Loucy (cell line): ENCODE results near the gene TUBGCP3.
"Not testable (repeated sequence)": the region's sequence is repeated elsewhere in the genome, so short reads cannot be mapped to it uniquely, and the experiment has no call there.

Source experiments
- H2AFZ ChIP-seq: fragments of 200-600 bp; sonication (generic); 2 replicates; pipeline ENCODE4 v1.6.0; 2016; ENCODE audit warnings: antibody characterized with exemption, mild to moderate bottlenecking, low read length, moderate library complexity
- H3F3A ChIP-seq: fragments of 200-600 bp; 2 replicates; pipeline ENCODE4 v1.6.0; 2016; ENCODE audit warnings: antibody characterized with exemption, low read depth, mild to moderate bottlenecking
- H3K27me3 ChIP-seq: fragments of 200-600 bp; sonication (generic); 2 replicates; pipeline ENCODE4 v1.6.1; 2014; ENCODE audit warnings: low read length, mild to moderate bottlenecking; ENCODE audit not compliant: insufficient read depth, poor library complexity, severe bottlenecking
- H3K36me3 ChIP-seq: fragments of 200-600 bp; sonication (generic); 2 replicates; pipeline ENCODE4 v1.6.1; 2016; ENCODE audit warnings: low read length; ENCODE audit not compliant: insufficient read depth
- H3K4me1 ChIP-seq: fragments of 200-600 bp; sonication (generic); 2 replicates; pipeline ENCODE4 v1.5.1; 2014; ENCODE audit warnings: low read length, mild to moderate bottlenecking; ENCODE audit not compliant: insufficient read depth, poor library complexity, severe bottlenecking
- H3K4me2 ChIP-seq: fragments of 200-600 bp; sonication (generic); 2 replicates; pipeline ENCODE4 v1.6.0; 2014; ENCODE audit warnings: antibody characterized with exemption, low read length, low read depth, mild to moderate bottlenecking; ENCODE audit not compliant: poor library complexity, severe bottlenecking
- H3K4me3 ChIP-seq: fragments of 200-600 bp; sonication (generic); 2 replicates; pipeline ENCODE4 v1.5.1; 2014; ENCODE audit warnings: low read length, mild to moderate bottlenecking, mixed read lengths; ENCODE audit not compliant: poor library complexity, severe bottlenecking
- H3K79me2 ChIP-seq: fragments of 200-600 bp; sonication (generic); 2 replicates; pipeline ENCODE4 v1.6.1; 2014; ENCODE audit warnings: low read length; ENCODE audit not compliant: insufficient read depth
- H3K9ac ChIP-seq: fragments of 200-600 bp; sonication (generic); 2 replicates; pipeline ENCODE4 v1.6.0; 2014; ENCODE audit warnings: mild to moderate bottlenecking, low read depth, low read length, moderate library complexity; ENCODE audit not compliant: poor library complexity, severe bottlenecking
- H3K9me2 ChIP-seq: fragments of 200-600 bp; sonication (generic); replicated peaks from 2 replicates; pipeline ENCODE4 v1.6.1; 2016; ENCODE audit warnings: low read depth, low read length, mixed read lengths
- H3K9me3 ChIP-seq: fragments of 200-600 bp; sonication (generic); 2 replicates; pipeline ENCODE4 v1.6.1; 2014; ENCODE audit warnings: mild to moderate bottlenecking, antibody characterized with exemption, low read length, low read depth; ENCODE audit not compliant: insufficient read depth
- H4K20me1 ChIP-seq: fragments of 200-600 bp; sonication (generic); 2 replicates; pipeline ENCODE4 v1.6.0; 2014; ENCODE audit warnings: antibody characterized with exemption, low read length, mild to moderate bottlenecking; ENCODE audit not compliant: insufficient read depth, poor library complexity, severe bottlenecking
- CTCF ChIP-seq: fragments of 200-600 bp; sonication (generic); conservative IDR thresholded peaks from 2 replicates; pipeline ENCODE4 v1.5.1; 2014; ENCODE audit warnings: mild to moderate bottlenecking, antibody characterized with exemption, low read length
- EZH2phosphoT487 ChIP-seq: fragments of 200-600 bp; IDR thresholded peaks from 2 replicates; pipeline ENCODE4 v1.6.1; 2018; ENCODE audit warnings: antibody characterized with exemption, mild to moderate bottlenecking, moderate library complexity, borderline replicate concordance

Gene TUBGCP3

GRCh38 chr13:112629161-112629560, 41.2 kb upstream of the TUBGCP3 start:
- H3K9me3 ChIP-seq: no peaks in the 10 kb centered on the region

GRCh38 chr13:112627613-112628012, 39.7 kb upstream of the TUBGCP3 start:
- not testable (repeated sequence) for H4K20me1 ChIP-seq, H3K4me3 ChIP-seq, H3K4me1 ChIP-seq, H3K4me2 ChIP-seq, H3K9ac ChIP-seq, H3K36me3 ChIP-seq, H3K79me2 ChIP-seq, H3F3A ChIP-seq, H3K27me3 ChIP-seq, H3K9me3 ChIP-seq, H2AFZ ChIP-seq, H3K9me2 ChIP-seq

More at GRCh38 chr13:112629161-112629560, 41.2 kb upstream of the TUBGCP3 start:
- Histone ChIP-seq H3K4me3 (no peak overlapping the region), H2AFZ (no peak overlapping the region), H3F3A (no peaks in the 10 kb centered on the region), H3K9me2 (no peaks in the 10 kb centered on the region), H3K36me3 (no peaks in the 10 kb centered on the region), H3K4me1 (no peaks in the 10 kb centered on the region), H3K4me2 (no peak overlapping the region), H4K20me1 (no peaks in the 10 kb centered on the region), H3K79me2 (no peaks in the 10 kb centered on the region), H3K9ac (no peak overlapping the region), H3K27me3 (no peaks in the 10 kb centered on the region)
- TF ChIP-seq EZH2phosphoT487 (no peak), CTCF (no peak)

- TF ChIP-seq CTCF (no peak), EZH2phosphoT487 (no peak)
- Histone ChIP-seq H3F3A (no peaks in the 10 kb centered on the region), H3K27me3 (no peaks in the 10 kb centered on the region)
Observed at GRCh38 chr13:112627161-112627560, 39.2 kb upstream of the TUBGCP3 start.

GRCh38 chr13:112626761-112627160, 38.8 kb upstream of the TUBGCP3 start:
- Histone ChIP-seq H3K9me3 (no peaks in the 10 kb centered on the region), H3F3A (no peaks in the 10 kb centered on the region), H3K9me2 (no peaks in the 10 kb centered on the region), H3K36me3 (no peaks in the 10 kb centered on the region), H3K4me1 (no peaks in the 10 kb centered on the region), H3K79me2 (no peaks in the 10 kb centered on the region), H3K4me3 (no peak overlapping the region), H2AFZ (no peak overlapping the region), H3K27me3 (no peaks in the 10 kb centered on the region), H4K20me1 (no peaks in the 10 kb centered on the region), H3K4me2 (no peak overlapping the region), H3K9ac (no peak overlapping the region)
- TF ChIP-seq EZH2phosphoT487 (no peak), CTCF (no peak)

More at GRCh38 chr13:112627161-112627560, 39.2 kb upstream of the TUBGCP3 start:
- Histone ChIP-seq H3K4me2 (no peak overlapping the region), H3K36me3 (no peaks in the 10 kb centered on the region), H3K9me2 (no peaks in the 10 kb centered on the region), H3K4me1 (no peaks in the 10 kb centered on the region), H2AFZ (no peak overlapping the region), H3K9ac (no peak overlapping the region), H3K79me2 (no peaks in the 10 kb centered on the region), H3K4me3 (no peak overlapping the region), H4K20me1 (no peaks in the 10 kb centered on the region), H3K9me3 (no peaks in the 10 kb centered on the region)
